HepG2 (cell line): Measurements from ENCODE around the gene CNOT2. TPM values are rescaled to one million over a fixed set of nuclear protein-coding genes. Genes with fewer than 3 reads are reported as not detected.

Experiments used
- BCLAF1 ChIP-seq: fragments of 450-650 bp; IDR thresholded peaks from 2 replicates; pipeline ENCODE4 v1.6.1; 2017; ENCODE audit warnings: mild to moderate bottlenecking
- CEBPZ ChIP-seq: IDR thresholded peaks from 2 replicates; pipeline ENCODE4 v1.6.1; 2012; ENCODE audit warnings: low read length, improper control_type of control experiment
- CENPT ChIP-seq: sonication (generic); formaldehyde crosslinking; IDR thresholded peaks from 2 replicates; pipeline ENCODE4 v1.8.0; 2022; ENCODE audit warnings: low read depth, mild to moderate bottlenecking, moderate library complexity, missing genetic modification reagents
- DNMT1 ChIP-seq: sonication (generic); formaldehyde crosslinking; IDR thresholded peaks from 2 replicates; pipeline ENCODE4 v1.5.1; 2020; ENCODE audit warnings: mild to moderate bottlenecking, missing genetic modification reagents
- FOSL2 ChIP-seq: sonication (generic); formaldehyde crosslinking; IDR thresholded peaks from 2 replicates; pipeline ENCODE4 v1.4.0; 2020; ENCODE audit warnings: missing genetic modification reagents
- GPBP1L1 ChIP-seq: sonication (generic); formaldehyde crosslinking; IDR thresholded peaks from 2 replicates; pipeline ENCODE4 v1.5.0; 2020; ENCODE audit warnings: mild to moderate bottlenecking, missing genetic modification reagents
- KLF16 ChIP-seq, 2 experiments: sonication (generic) in 1 of 2; formaldehyde crosslinking in 1 of 2; IDR thresholded peaks; 2 replicates each; pipeline versions ENCODE4 v1.6.1 to v1.8.0; 2016 to 2023; ENCODE audit warnings: missing genetic modification reagents in 2 of 2, missing compliant biosample characterization in 1 of 2
- MAF1 ChIP-seq: sonication (generic); formaldehyde crosslinking; IDR thresholded peaks from 2 replicates; pipeline ENCODE4 v1.5.0; 2020; ENCODE audit warnings: missing genetic modification reagents, borderline replicate concordance
- NBN ChIP-seq: fragments of 450-650 bp; conservative IDR thresholded peaks from 2 replicates; pipeline ENCODE4 v1.6.1; 2017
- SMARCC2 ChIP-seq: fragments of 450-650 bp; IDR thresholded peaks from 2 replicates; pipeline ENCODE4 v1.6.1; 2017; ENCODE audit warnings: antibody characterized with exemption, mild to moderate bottlenecking
- SRSF4 ChIP-seq: fragments of 200-400 bp; formaldehyde crosslinking; IDR thresholded peaks from one replicate; pipeline ENCODE4 v1.6.1; 2018; ENCODE audit warnings: mild to moderate bottlenecking, low read depth, low read length, moderate library complexity; ENCODE audit not compliant: poor library complexity, severe bottlenecking
- ZKSCAN1 ChIP-seq: fragments of 150-350 bp; IDR thresholded peaks from 2 replicates; pipeline ENCODE4 v1.6.1; 2014; ENCODE audit warnings: low read length
- ZNF10 ChIP-seq: sonication (generic); formaldehyde crosslinking; IDR thresholded peaks from 2 replicates; pipeline ENCODE4 v1.4.0; 2020; ENCODE audit warnings: mild to moderate bottlenecking, low read depth, missing genetic modification reagents, borderline replicate concordance
- ZNF333 ChIP-seq: sonication (generic); formaldehyde crosslinking; IDR thresholded peaks from 2 replicates; pipeline ENCODE4 v1.4.0; 2020; ENCODE audit warnings: mild to moderate bottlenecking, missing genetic modification reagents, borderline replicate concordance
- ZNF343 ChIP-seq: sonication (generic); formaldehyde crosslinking; IDR thresholded peaks from 2 replicates; pipeline ENCODE4 v1.4.0; 2020; ENCODE audit warnings: mild to moderate bottlenecking, missing genetic modification reagents
- ZNF512B ChIP-seq: sonication (generic); formaldehyde crosslinking; IDR thresholded peaks from 2 replicates; pipeline ENCODE4 v1.5.1; 2020; ENCODE audit warnings: missing genetic modification reagents, mild to moderate bottlenecking, borderline replicate concordance
- ZNF556 ChIP-seq: sonication (generic); formaldehyde crosslinking; IDR thresholded peaks from 2 replicates; pipeline ENCODE4 v1.4.0; 2020; ENCODE audit warnings: mild to moderate bottlenecking, missing genetic modification reagents, borderline replicate concordance
- ZNF713 ChIP-seq: sonication (generic); formaldehyde crosslinking; IDR thresholded peaks from 2 replicates; pipeline ENCODE4 v1.4.0; 2020; ENCODE audit warnings: mild to moderate bottlenecking, missing genetic modification reagents
- polyA plus RNA-seq, 8 experiments: library from polyadenylated mRNA; depleted of rRNA in 3 of 8; stranded (reverse) in 7 of 8; unstranded in 1 of 8; fragments of >200 nt; fragmentation: Illumina TruSeq in 4 of 8; extraction: Trizol in 4 of 8; gene quantifications; 2 replicates each; pipeline versions ENCODE4 v1.2.1 to v1.2.3, GENCODE V29; 2011 to 2016; ENCODE audit warnings: low read depth in 4 of 8, missing spikeins in 1 of 8, mixed read lengths in 1 of 8; ENCODE audit not compliant: insufficient read depth in 1 of 8
- total RNA-seq, 5 experiments: library from RNA; depleted of rRNA; stranded (reverse); fragments of >200 nt; fragmentation: Illumina TruSeq; extraction: Trizol; gene quantifications; 2 replicates each; pipeline ENCODE4 v1.2.3, GENCODE V29; 2016; ENCODE audit warnings: low read depth in 1 of 5

Gene CNOT2
- total and polyA plus RNA-seq, 2 of the 13 experiments (the other 11 are each of a cell fraction or from before 2014, with no cell fraction given) = 54.5 to 76.6 TPM

- TF ChIP-seq BCLAF1 = no peak
- TF ChIP-seq ZNF343 (CRISPR knock-in tag) = peak; percentile 74
- no peak for TF ChIP-seq ZKSCAN1
- 0 out of 2 replicates have a peak, but pooled peaks have one; percentile 14 for TF ChIP-seq CENPT (CRISPR knock-in tag)
- TF ChIP-seq FOSL2 (CRISPR knock-in tag) = peak; percentile 76
- TF ChIP-seq DNMT1 (CRISPR knock-in tag) = no peak
- no peak for TF ChIP-seq CEBPZ
- TF ChIP-seq ZNF512B = no peak
- TF ChIP-seq NBN = no peak
- TF ChIP-seq ZNF556 (CRISPR knock-in tag) = peak; percentile 46; the same call in 1 of the 2 replicates
- no peak for TF ChIP-seq GPBP1L1 (CRISPR knock-in tag)
- TF ChIP-seq SMARCC2 = no peak
- TF ChIP-seq MAF1 (CRISPR knock-in tag) = 0 out of 2 replicates have a peak, but pooled peaks have one; percentile 47
- TF ChIP-seq ZNF10 (CRISPR knock-in tag) = 0 out of 2 replicates have a peak, but pooled peaks have one; percentile 75
- no peak for TF ChIP-seq ZNF333 (CRISPR knock-in tag)
- TF ChIP-seq KLF16 (CRISPR knock-in tag; IDR thresholded peaks at IDR 0.05) = peak; percentile 31 to 77; a peak in 2 of 4 replicates
- no peak for TF ChIP-seq SRSF4
- TF ChIP-seq ZNF713 (CRISPR knock-in tag) = peak; percentile 97; the same call in 1 of the 2 replicates
These were observed at the start of gene CNOT2 (continued) for GRCh38 chr12:70242695-70243509.
